SJCRH30 (cell line): Measurements from ENCODE around the gene LMAN1L. TPM values are rescaled to one million over a fixed set of nuclear protein-coding genes. Genes with fewer than 3 reads are reported as not detected.

Source experiments
- DNase-seq, 2 experiments: peaks; one replicate each; pipeline ENCODE4 v3.0.0-alpha.2; 2015 to 2020
- H3K27ac ChIP-seq: fragments of 250-450 bp; sonication (Bioruptor Pico); 2 replicates; pipeline ENCODE4 v1.5.1; 2020; ENCODE audit warnings: mild to moderate bottlenecking, moderate library complexity
- H3K27me3 ChIP-seq: fragments of 250-450 bp; sonication (Bioruptor Pico); 2 replicates; pipeline ENCODE4 v1.5.1; 2020; ENCODE audit warnings: mild to moderate bottlenecking, moderate library complexity
- H3K36me3 ChIP-seq: fragments of 250-450 bp; sonication (Bioruptor Pico); 2 replicates; pipeline ENCODE4 v1.5.1; 2020; ENCODE audit warnings: mild to moderate bottlenecking, moderate library complexity
- H3K4me1 ChIP-seq: fragments of 250-450 bp; sonication (Bioruptor Pico); 2 replicates; pipeline ENCODE4 v1.5.1; 2020; ENCODE audit warnings: mild to moderate bottlenecking, moderate library complexity
- H3K4me3 ChIP-seq: fragments of 250-450 bp; sonication (Bioruptor Pico); 2 replicates; pipeline ENCODE4 v1.5.1; 2020; ENCODE audit warnings: mild to moderate bottlenecking, moderate library complexity
- H3K9me3 ChIP-seq: fragments of 250-450 bp; sonication (Bioruptor Pico); replicated peaks from 2 replicates; pipeline ENCODE4 v1.5.1; 2020; ENCODE audit warnings: mild to moderate bottlenecking, moderate library complexity
- total RNA-seq: library from RNA; depleted of rRNA; stranded (reverse); fragments of >200 nt; shearing (Covaris generic); gene quantifications from 2 replicates; pipeline ENCODE4 v1.2.3, GENCODE V29; 2014

Gene LMAN1L
- total RNA-seq, 1 experiment from 2014 or later, result not detected

DNA sequence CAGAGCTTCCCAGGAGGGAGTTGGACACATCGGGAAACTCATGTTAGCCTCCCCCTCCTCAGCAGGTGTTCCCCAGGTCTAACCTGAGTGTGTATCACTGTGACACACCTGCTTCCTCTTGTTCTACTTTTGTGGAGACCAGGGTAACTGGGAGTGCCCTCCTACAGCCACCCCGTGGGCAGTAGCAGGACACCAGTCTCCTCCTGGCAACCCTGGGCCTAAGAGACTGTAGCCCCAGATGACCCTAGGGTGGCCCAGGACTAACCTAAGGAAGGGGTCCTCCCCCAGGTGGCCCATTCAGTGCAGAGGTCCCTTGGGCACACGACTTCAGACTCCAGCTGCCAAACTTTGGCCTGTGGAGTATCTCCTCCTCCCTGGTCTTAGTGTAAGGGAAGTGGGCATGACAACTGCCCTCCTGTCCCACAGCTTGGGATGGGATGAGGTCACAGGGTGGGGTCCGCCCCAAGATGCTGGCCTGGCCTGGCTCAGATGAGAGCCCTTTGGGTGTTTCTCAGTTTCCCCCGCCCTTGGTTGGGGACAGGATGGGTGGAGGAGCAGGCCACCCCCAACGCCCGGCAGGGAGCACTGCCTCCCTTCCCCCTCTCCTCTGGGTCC is 26.0 kb upstream of the LMAN1L start:
- no peaks in the 10 kb centered on the region for H3K9me3 ChIP-seq
- peaks cover 3% of the 10 kb centered on the region for H3K36me3 ChIP-seq
- no peaks in the 10 kb centered on the region for H3K27me3 ChIP-seq
- no peak overlapping the region for H3K27ac ChIP-seq
- peaks cover 32% of the 10 kb centered on the region for H3K4me1 ChIP-seq
- no peak for DNase-seq
- no peak overlapping the region for H3K4me3 ChIP-seq

DNA sequence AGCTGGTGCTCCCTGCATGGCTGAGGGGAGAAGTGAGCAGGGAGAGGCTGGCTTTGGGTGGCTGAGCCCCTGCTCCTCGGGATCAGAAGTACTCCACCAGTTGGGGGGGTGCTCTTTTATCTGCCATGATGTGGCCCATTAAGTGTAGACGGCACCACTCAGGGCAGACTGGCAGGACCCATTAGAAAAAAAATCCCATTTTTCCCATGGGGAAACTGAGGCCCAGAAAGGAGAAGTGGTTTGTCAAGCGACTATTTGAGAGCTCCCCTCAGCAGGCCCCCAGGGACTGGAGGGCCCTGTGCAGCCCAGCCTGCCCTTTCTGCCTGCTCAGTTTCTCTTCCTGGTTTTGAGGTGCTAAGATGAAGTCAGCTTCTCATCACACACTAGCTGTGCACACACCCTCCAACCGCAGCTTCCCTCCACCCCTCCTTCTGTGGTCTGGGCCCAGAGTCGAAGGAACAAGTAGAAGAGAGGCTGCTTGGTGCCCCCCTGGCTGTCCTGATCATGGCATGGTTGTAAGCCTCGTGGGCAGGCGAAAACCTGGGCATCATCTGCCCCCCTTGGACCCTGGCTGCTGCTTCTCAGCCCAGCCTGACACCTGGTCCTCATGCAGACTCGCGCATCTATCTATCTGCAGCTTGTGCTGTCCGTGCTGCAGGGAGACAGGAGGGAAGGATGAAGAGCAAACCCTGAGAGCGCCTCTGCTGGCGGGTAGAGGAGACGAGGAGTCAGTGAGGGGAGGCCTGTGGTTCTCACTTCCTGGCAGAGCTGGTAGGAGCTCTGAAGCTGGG is 25.2 kb upstream of the LMAN1L start:
- peaks cover 3% of the 10 kb centered on the region for H3K36me3 ChIP-seq
- no peaks in the 10 kb centered on the region for H3K27me3 ChIP-seq
- no peak overlapping the region for H3K27ac ChIP-seq
- no peak for DNase-seq
- H3K4me3 ChIP-seq, result no peak overlapping the region
- peaks cover 35% of the 10 kb centered on the region for H3K4me1 ChIP-seq
- no peaks in the 10 kb centered on the region for H3K9me3 ChIP-seq

DNA sequence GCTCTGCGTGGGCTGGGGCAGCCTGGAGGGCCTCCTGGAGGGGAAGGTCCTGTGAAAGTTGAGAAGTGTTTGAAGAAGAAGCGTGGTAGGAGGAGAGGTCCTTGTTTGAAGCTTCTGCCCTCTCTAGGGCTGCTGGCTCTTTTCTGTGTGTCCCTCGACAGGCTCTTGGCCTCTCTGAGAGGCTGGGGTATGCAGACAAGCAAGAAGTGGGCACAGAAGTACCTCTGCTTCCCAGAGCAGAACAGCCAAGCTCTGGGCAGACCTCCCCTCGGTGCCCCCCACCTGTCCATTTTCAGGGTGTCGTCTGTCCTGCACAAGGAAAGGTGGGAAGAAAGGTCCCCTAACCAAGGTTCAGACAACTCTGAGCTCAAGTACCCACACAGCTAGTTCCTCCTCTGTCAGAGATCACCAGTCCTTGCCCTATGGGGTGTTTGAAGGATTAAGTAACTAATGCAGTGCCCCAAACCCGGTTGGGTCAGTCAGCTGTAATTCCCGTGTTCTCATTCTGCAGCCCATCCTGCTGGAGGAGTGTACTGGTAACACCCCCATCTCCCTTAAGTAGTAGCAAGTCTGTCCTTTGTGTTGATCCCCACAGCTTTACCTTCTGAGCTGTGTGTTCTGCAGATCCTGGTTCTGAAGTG is 24.5 kb upstream of the LMAN1L start:
- H3K4me3 ChIP-seq, result no peak overlapping the region
- H3K4me1 ChIP-seq, result peaks cover 42% of the 10 kb centered on the region
- H3K36me3 ChIP-seq, result peaks cover 3% of the 10 kb centered on the region
- H3K9me3 ChIP-seq, result no peaks in the 10 kb centered on the region
- H3K27me3 ChIP-seq, result no peaks in the 10 kb centered on the region
- no peak overlapping the region for H3K27ac ChIP-seq
- DNase-seq, result no peak

DNA sequence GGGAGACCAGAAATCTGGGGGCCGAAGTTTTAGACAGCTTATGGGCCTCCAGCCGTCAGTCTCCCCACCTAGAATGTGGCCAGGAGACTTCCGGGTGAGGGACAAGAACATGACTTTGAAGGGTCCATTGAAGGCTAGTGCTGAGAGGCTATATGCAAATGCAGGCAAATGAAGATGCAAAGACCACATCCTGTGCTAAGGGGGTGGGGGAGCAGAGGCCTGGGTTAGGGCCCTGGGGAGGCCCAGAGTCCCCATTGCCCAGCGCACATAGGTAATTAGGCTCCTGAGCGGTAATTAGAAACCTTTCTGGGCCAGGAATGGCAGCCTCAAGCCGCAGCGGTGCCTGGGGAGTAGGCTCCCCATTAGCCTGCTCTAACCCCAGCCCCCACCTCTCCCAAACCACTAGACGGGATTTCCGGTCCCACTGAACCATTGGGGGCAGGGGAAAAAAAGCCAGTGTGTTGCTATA is 23.9 kb upstream of the LMAN1L start:
- Histone ChIP-seq H3K4me3 (no peak overlapping the region), H3K9me3 (no peaks in the 10 kb centered on the region), H3K27me3 (no peaks in the 10 kb centered on the region), H3K27ac (no peak overlapping the region), H3K4me1 (peaks cover 42% of the 10 kb centered on the region), H3K36me3 (peaks cover 3% of the 10 kb centered on the region)
- no peak for DNase-seq

DNA sequence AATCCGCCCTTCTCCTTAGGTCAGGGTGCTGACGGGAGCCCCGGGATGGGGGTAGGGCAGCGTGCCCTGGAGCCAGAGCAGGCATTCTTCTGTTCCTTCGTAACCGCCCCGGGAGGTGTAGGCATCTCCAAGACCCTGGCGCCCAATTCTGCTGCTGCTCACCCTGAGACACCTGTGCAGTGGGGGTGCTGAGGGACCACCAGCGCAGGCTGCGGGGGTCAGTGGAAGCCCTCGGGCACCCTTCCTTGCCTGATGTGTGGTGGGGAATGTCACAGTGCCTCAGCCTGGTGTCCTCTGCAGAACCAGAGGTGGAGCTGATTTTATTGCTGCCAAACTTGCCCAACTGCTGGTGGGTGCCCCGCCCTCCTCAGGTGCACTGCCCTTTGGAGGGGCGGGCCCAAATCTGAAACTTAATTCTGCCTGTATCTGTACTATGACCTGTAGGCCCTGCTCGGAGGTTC is 23.4 kb upstream of the LMAN1L start:
- DNase-seq, result no peak
- H3K36me3 ChIP-seq, result peaks cover 3% of the 10 kb centered on the region
- peaks cover 42% of the 10 kb centered on the region for H3K4me1 ChIP-seq
- no peak overlapping the region for H3K27ac ChIP-seq
- no peaks in the 10 kb centered on the region for H3K27me3 ChIP-seq
- no peak overlapping the region for H3K4me3 ChIP-seq
- no peaks in the 10 kb centered on the region for H3K9me3 ChIP-seq

DNA sequence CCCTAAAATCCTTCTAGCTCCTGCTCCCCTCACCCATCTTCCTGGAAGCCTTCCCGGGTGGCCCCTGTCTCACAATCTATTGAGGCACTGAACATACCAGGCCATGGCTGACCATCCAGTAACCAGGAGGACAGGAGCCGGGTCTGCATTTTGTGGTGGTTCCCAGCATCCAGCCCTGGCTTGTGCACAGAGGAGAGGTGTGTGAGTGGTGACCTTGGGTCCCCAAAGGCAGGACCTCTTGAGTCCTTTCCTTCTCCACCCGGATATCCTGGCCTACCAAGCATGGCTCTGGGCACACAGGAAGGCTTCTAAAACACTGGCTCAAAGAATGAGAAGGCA is 22.9 kb upstream of the LMAN1L start:
- DNase-seq, result no peak
- H3K4me3 ChIP-seq, result no peak overlapping the region
- no peaks in the 10 kb centered on the region for H3K27me3 ChIP-seq
- H3K27ac ChIP-seq, result peak overlapping the region; percentile 57
- H3K36me3 ChIP-seq, result no peaks in the 10 kb centered on the region; the same call in 1 of the 2 replicates
- no peaks in the 10 kb centered on the region for H3K9me3 ChIP-seq
- H3K4me1 ChIP-seq, result peaks cover 42% of the 10 kb centered on the region

DNA sequence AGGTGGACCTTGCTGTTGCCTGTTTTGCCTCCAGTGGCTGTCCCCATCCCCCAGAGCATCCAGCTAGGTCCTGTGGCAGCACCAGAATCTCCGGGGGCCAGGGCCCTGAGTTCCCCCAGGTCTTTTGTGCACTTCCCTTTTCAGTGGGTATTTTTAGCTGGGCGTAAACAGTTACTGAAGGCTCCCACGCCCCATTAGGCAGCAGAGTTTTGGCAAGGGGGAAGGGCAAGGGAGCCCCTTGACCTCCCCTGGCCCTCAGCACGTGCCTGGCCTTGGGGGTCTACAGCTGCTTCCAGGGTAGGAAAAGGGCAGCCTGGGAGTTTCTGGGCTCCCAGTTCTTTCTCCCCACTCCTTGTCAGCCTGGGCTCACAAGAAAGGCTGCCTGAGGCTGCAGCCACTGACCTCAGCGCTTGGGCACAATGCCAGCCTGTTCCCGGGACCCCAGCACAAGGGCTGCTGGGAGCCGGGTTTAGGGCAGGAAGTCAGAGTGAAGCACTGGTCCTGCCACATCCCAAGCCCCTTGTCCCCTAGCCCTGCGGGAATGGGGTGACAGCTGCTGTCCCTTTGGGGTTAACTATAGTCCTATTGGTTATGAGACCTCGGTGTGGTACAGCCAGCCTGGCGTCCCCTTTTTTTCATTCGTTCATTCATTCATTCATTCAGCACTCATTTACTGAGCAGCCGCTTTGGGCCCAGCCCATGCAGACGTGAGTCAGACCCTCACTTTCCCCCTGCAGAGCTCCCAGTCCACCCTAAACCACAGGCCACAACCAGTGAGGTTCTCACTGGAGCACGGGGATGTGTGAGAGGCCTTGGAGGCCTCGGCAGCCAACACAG is 22.3 kb upstream of the LMAN1L start:
- Histone ChIP-seq H3K27ac (peak overlapping the region; percentile 57), H3K9me3 (no peaks in the 10 kb centered on the region), H3K36me3 (no peaks in the 10 kb centered on the region; the same call in 1 of the 2 replicates), H3K27me3 (no peaks in the 10 kb centered on the region), H3K4me1 (peaks cover 42% of the 10 kb centered on the region), H3K4me3 (peak overlapping the region; percentile 16)
- DNase-seq, result peak; percentile 96 to 97

DNA sequence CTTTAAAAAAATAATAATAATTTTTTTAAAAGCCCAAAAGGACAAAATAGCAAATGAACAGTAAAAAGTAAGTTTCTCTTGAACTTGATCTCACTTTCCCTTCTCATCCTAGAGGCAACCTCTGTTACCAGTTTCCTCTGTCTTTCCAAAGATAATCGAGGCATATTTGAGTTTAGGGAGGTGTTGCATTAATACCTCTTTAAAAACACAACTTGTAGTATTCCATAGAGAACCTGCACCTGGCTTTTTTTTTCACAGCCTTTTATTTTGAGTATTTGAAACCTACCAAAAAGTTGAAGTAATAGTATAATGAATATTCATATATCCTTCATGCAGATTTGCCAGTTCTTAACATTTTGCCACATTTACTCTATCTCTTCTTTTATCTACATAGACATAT is 21.6 kb upstream of the LMAN1L start:
- H3K36me3 ChIP-seq, result no peaks in the 10 kb centered on the region; the same call in 1 of the 2 replicates
- no peak overlapping the region for H3K4me3 ChIP-seq
- H3K27ac ChIP-seq, result peak overlapping the region; percentile 57; the same call in 1 of the 2 replicates
- DNase-seq, result no peak
- H3K27me3 ChIP-seq, result no peaks in the 10 kb centered on the region
- H3K9me3 ChIP-seq, result no peaks in the 10 kb centered on the region
- H3K4me1 ChIP-seq, result peaks cover 42% of the 10 kb centered on the region

DNA sequence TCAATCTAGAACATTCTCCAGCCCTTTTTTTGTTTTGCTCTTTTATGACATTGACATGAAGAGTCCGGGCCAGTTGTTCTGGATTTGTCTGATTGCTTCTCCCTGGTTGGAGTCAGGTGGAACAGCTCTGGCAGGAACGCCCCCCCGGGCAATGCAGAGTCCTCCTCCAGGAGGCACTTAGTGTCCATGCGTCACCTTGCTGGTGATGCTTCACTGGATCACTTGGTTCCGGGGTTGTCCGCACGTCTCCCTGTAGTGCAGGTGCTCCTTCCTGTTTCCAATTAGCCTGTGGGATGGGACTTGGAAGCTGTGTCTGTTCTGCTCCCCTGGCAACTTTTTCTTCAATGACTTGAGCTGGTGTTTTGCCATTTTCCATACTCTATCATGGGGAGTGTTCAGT is 21.0 kb upstream of the LMAN1L start:
- Histone ChIP-seq H3K4me1 (peaks cover 42% of the 10 kb centered on the region), H3K4me3 (no peak overlapping the region), H3K36me3 (no peaks in the 10 kb centered on the region; the same call in 1 of the 2 replicates), H3K27me3 (no peaks in the 10 kb centered on the region), H3K27ac (no peak overlapping the region), H3K9me3 (no peaks in the 10 kb centered on the region)
- no peak for DNase-seq

DNA sequence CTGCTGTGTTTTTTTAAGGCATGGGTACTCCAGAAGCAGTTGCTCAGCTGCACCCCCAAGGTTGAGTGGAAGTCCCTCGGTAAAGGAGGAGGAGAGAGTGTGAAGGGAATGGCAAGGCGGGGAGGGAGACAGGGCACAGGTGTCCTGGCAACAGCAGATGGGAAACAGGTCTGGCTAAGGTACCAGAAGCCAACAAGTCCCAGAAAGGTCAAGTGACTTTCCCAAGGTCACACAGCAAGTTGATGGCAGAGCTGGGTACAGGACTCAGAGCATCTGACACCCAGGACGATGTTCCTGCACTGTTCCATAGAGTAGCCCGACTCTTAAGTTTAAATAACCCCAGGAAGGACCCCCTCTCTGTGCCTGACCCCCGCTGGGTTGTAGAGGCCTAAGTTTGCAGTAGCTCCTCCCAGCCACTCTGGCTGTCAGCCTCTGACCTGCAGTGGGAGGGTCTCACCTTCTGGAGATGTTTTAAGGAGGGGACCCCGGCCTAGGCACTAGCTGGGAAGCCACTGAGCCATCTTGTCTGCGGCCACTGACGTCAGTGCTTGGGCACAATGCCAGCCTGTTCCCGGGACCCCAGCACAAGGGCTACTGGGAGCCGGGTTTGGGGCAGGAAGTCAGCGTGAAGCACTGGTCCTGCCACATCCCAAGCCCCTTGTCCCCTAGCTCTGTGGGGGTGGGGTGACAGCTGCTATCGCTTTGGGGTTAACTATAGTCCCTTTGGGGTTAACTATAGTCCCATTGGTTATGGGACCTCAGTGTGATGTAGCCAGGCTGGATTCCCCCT is 20.2 kb upstream of the LMAN1L start:
- no peak overlapping the region for H3K27ac ChIP-seq
- H3K27me3 ChIP-seq, result no peaks in the 10 kb centered on the region
- no peaks in the 10 kb centered on the region; the same call in 1 of the 2 replicates for H3K36me3 ChIP-seq
- DNase-seq, result no peak
- H3K4me1 ChIP-seq, result peaks cover 42% of the 10 kb centered on the region
- H3K9me3 ChIP-seq, result no peaks in the 10 kb centered on the region
- H3K4me3 ChIP-seq, result no peak overlapping the region

DNA sequence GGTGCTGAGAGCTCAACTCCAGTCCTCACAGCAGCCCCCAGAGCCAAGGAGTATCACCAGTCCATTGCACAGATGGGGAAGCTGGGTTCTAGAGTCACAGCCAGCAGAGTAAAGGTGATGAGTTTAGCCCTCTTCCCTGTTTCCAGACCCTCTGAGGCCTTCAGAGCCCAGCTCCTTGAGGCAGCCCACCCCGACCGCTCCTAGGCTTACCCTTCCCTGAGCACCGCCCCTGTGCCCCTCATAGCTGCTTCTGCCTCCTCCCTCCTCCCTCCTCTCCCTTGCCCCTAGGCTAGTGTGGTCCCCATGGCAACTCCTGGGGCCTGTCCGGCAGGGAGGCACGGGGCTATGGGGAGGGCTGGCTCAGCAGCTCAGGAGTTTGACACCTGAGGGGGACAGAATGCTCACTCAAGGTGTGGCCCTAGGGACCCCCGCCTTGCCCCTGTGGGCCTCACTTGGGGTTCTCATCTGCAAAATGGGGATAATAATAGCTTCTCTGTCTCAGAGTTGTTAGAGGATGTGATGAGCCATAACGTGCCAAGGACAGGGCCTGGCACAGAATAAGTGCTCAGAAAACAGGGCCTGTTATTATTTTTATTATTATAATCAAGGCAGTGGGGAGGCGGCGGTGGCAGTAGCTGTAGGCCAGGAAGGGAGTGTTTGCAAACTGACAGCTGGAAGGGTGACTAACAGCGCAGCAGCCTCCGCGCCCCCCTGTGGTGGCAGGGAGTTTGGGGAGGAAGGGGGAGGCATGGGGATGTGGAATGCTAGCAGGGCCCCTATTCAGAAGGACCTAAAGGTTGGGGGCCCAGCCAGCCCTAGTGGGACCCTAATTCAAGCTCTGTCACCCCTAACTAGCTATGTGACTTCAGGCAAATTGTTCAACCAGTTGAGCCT is 19.3 kb upstream of the LMAN1L start:
- Histone ChIP-seq H3K36me3 (no peaks in the 10 kb centered on the region; the same call in 1 of the 2 replicates), H3K4me3 (no peak overlapping the region), H3K27ac (no peak overlapping the region), H3K4me1 (peaks cover 37% of the 10 kb centered on the region), H3K9me3 (no peaks in the 10 kb centered on the region), H3K27me3 (no peaks in the 10 kb centered on the region)
- DNase-seq, result no peak

DNA sequence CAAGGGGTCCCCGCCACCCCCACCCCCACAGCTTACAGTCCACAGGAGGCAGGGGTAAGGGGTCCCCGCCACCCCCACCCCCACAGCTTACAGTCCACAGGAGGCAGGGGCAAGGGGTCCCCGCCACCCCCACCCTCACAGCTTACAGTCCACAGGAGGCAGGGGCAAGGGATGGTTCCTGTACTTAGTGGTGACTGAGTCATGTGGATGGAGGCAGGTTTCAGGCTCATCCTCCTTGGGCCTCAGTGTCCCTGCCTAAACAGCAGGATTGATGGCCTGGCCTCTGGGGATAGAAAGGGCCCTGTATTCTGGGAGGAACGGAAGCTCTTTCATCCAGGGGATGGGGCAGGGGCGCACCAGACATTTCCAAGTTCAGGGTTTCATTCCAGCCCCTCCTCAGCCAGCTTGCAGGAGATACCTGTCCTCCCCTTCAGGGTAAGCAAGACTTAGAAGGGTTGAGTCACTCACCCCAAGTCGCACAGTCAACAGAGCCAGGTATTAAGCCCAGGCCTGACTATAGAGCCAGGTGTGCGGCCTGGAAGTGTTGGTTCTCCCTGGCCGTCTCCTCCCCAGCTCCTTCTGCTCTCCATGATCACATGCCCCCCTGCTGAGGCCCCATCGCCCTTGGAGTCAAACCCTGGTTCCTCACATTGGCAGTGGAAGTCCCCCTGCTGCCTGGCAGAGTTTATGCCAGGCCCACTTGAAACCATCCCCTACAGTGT is 18.2 kb upstream of the LMAN1L start:
- peaks cover under 1% of the 10 kb centered on the region; the same call in 1 of the 2 replicates for H3K36me3 ChIP-seq
- peaks cover 26% of the 10 kb centered on the region for H3K4me1 ChIP-seq
- no peaks in the 10 kb centered on the region for H3K9me3 ChIP-seq
- H3K27ac ChIP-seq, result no peak overlapping the region
- H3K4me3 ChIP-seq, result no peak overlapping the region
- H3K27me3 ChIP-seq, result no peaks in the 10 kb centered on the region
- no peak for DNase-seq
